ENCODE measurements around the gene PPM1H. TPM values are rescaled to one million over a fixed set of nuclear protein-coding genes. Genes with fewer than 3 reads are reported as not detected.

The PPM1H gene
- total RNA-seq, 4 donors from 2014 or later: 0.83 to 3.0 (median 2.3) TPM

DNA sequence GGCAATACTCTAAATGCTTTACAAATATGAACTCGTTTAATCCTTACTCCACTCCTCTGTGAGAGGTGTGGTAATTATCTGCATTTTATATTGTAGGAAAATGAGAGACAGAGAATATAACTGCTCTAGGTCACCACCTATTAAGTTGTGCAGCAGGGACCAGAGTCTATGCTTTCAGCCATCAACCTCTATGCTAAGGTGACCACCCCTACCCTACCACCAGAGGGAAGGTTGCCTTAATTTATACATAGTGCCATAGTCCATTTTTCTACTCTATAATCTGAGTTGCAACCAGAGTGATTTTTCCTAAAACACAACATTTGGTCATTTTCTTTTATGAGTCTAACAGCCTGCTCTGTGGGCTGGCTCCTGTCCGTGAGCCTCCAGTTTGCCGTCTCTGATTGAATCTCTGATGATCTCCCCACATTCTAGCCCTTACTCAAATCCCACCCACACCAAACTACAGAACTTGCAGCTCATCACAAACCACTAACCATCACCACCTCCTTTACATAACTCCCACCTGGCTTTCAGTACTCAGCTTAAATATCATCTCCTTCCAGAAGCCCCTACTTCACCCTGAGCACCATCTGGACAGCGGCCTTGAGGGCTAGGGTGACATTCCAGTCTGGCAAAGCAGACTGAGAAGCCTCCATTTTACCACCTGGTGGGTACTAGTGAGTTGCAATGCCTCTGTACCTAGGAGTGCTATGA is 126.6 kb downstream of the PPM1H start:
- intact Hi-C loops (cut with DNase I): no loop called here
- no peaks in the 10 kb centered on the region for H3K27me3 ChIP-seq
- H3K4me3 ChIP-seq: no peak overlapping the region
- no peak for DNase-seq (ENCODE audit: extremely low spot score)
- TF ChIP-seq CTCF (IDR thresholded peaks at IDR 0.05): no peak
- no peak for TF ChIP-seq EP300 (IDR thresholded peaks at IDR 0.05)
- TF ChIP-seq POLR2AphosphoS5 (IDR thresholded peaks at IDR 0.05): no peak
- no peak for TF ChIP-seq POLR2A (IDR thresholded peaks at IDR 0.05; ENCODE audit: low read depth)
- peaks cover 0 to 6% (median 4%) of the 10 kb centered on the region in 4 donors for H3K4me1 ChIP-seq
- no peaks in the 10 kb centered on the region for H3K36me3 ChIP-seq
- no peaks in the 10 kb centered on the region for H3K9me3 ChIP-seq
- no peak overlapping the region for H3K27ac ChIP-seq (replicated peaks in 1 of 4)
- WGBS: 90% methylated on average over 4 of the region's 4 CpGs

DNA sequence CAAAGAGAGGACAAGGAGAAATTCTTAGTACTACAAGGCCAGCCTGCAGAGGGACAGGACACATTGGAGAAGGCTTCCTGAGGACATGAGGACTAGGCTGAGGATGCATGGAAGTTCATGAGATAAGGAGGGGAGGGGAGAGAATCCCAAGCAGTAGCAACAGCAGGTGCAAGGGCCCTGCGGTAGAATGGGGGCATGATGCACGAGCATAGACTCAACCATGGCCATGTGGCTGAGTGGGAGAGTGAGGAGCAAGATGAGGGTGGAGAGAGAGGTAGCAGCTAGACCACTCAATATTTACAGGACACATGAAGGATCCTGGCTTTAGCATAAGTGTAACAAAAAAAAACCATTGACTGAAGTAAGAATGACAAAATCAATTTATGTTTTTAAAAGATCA is 128.1 kb downstream of the PPM1H start:
- 79% methylated on average over 2 of the region's 2 CpGs for WGBS
- DNase-seq (ENCODE audit: extremely low spot score): no peak
- Histone ChIP-seq H3K4me3 (no peak overlapping the region), H3K9me3 (no peaks in the 10 kb centered on the region), H3K4me1 (no peaks in the 10 kb centered on the region), H3K27me3 (no peaks in the 10 kb centered on the region), H3K36me3 (no peaks in the 10 kb centered on the region), H3K27ac (replicated peaks in 1 of 4) (no peak overlapping the region)
- intact Hi-C loops (cut with DNase I): no loop called here
- TF ChIP-seq EP300 (IDR thresholded peaks at IDR 0.05) (no peak), POLR2AphosphoS5 (IDR thresholded peaks at IDR 0.05) (no peak), POLR2A (IDR thresholded peaks at IDR 0.05; ENCODE audit: low read depth) (no peak), CTCF (IDR thresholded peaks at IDR 0.05) (no peak)

- 71% methylated on average over 6 of the region's 6 CpGs for WGBS
- intact Hi-C loops (cut with DNase I): no loop called here
These were observed 128.6 kb downstream of the PPM1H start for GRCh38 chr12:62806244-62806836.

DNA sequence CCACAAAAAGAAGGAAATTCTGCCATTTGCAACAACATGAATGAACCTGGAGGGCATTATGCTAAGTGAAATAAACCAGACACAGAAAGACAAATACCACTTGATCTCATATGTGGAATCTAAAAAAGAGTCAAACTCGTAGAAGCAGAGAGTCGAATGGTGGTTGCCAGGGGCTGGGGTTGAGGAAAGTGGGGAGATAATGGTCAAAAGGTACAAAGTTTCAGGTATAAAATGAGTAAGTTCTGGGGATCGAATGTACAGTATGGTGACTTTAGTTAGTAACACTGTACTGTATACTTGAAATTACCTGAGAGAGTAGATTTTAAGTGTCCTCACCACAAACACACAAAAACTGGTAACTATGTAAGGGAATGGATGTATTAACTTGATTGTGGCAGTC is 129.4 kb downstream of the PPM1H start:
- intact Hi-C loops (cut with DNase I): no loop called here
- Histone ChIP-seq H3K36me3 (peaks cover 0 to 12% (median 0%) of the 10 kb centered on the region in 4 donors), H3K27ac (replicated peaks in 1 of 4) (no peak overlapping the region), H3K4me3 (no peak overlapping the region), H3K27me3 (no peaks in the 10 kb centered on the region), H3K4me1 (no peaks in the 10 kb centered on the region), H3K9me3 (no peaks in the 10 kb centered on the region)
- WGBS: 71% methylated on average over 3 of the region's 3 CpGs
- no peak for DNase-seq (ENCODE audit: extremely low spot score)
- TF ChIP-seq EP300 (IDR thresholded peaks at IDR 0.05) (no peak), CTCF (IDR thresholded peaks at IDR 0.05) (no peak), POLR2AphosphoS5 (IDR thresholded peaks at IDR 0.05) (no peak), POLR2A (IDR thresholded peaks at IDR 0.05; ENCODE audit: low read depth) (no peak)

More at GRCh38 chr12:62806244-62806836, 128.6 kb downstream of the PPM1H start:
- Histone ChIP-seq H3K27ac (replicated peaks in 1 of 4) (no peak overlapping the region), H3K36me3 (peaks cover 0 to 5% (median 0%) of the 10 kb centered on the region in 4 donors), H3K27me3 (no peaks in the 10 kb centered on the region), H3K4me3 (no peak overlapping the region), H3K4me1 (no peaks in the 10 kb centered on the region), H3K9me3 (no peaks in the 10 kb centered on the region)
- TF ChIP-seq POLR2AphosphoS5 (IDR thresholded peaks at IDR 0.05) (no peak), EP300 (IDR thresholded peaks at IDR 0.05) (no peak), POLR2A (IDR thresholded peaks at IDR 0.05; ENCODE audit: low read depth) (no peak), CTCF (IDR thresholded peaks at IDR 0.05) (no peak)
- DNase-seq (ENCODE audit: extremely low spot score): no peak
